H1 (cell line): ENCODE results near the gene SLC2A13. TPM values are rescaled to one million over a fixed set of nuclear protein-coding genes. Genes with fewer than 3 reads are reported as not detected.
"Not testable (repeated sequence)": the region's sequence is repeated elsewhere in the genome, so short reads cannot be mapped to it uniquely, and the experiment has no call there.

Experiments
- CTCF ChIA-PET: fragments of 300-600 bp; sonication (Branson Sonifier 250); formaldehyde crosslinking; loops from one replicate; lab custom pipeline; 2021; ENCODE audit not compliant: partially characterized antibody; lab: Charles Lee
- POLR2A ChIA-PET: fragments of 300-600 bp; sonication (Branson Sonifier 250); formaldehyde crosslinking; loops from one replicate; lab custom pipeline; 2021; ENCODE audit warnings: inconsistent platforms; ENCODE audit not compliant: partially characterized antibody; lab: Charles Lee
- DNase-seq, 2 experiments: peaks; one replicate each; pipeline versions ENCODE4 v3.0.0 to v3.0.0-alpha.2; 2010 to 2022; ENCODE audit warnings: low spot score in 2 of 2, low read depth in 1 of 2, mixed read lengths in 1 of 2
- FAIRE-seq: peaks from 2 replicates; lab custom pipeline; 2011; peaks lifted over from hg19 to GRCh38; lab: Jason Lieb, UNC
- H2AFZ ChIP-seq: 2 replicates; pipeline ENCODE4 v1.8.1; 2012; ENCODE audit warnings: low read length, inconsistent platforms
- H2AK5ac ChIP-seq: 2 replicates; pipeline ENCODE4 v1.6.1; 2013; ENCODE audit warnings: low read depth, low read length
- H2BK120ac ChIP-seq: replicated peaks from 2 replicates; pipeline ENCODE3; 2013; ENCODE audit warnings: low read depth, low read length, inconsistent platforms
- H2BK12ac ChIP-seq: 2 replicates; pipeline ENCODE4 v1.6.1; 2013; ENCODE audit warnings: low read depth, low read length
- H2BK15ac ChIP-seq: 2 replicates; pipeline ENCODE4 v1.6.1; 2013; ENCODE audit warnings: low read length
- H2BK20ac ChIP-seq: 2 replicates; pipeline ENCODE4 v1.6.1; 2013; ENCODE audit warnings: low read length
- H2BK5ac ChIP-seq: 2 replicates; pipeline ENCODE4 v1.6.1; 2013; ENCODE audit warnings: low read depth, low read length
- H3K14ac ChIP-seq: 2 replicates; pipeline ENCODE4 v1.6.1; 2013; ENCODE audit warnings: inconsistent platforms; ENCODE audit not compliant: insufficient read length
- H3K18ac ChIP-seq: 2 replicates; pipeline ENCODE4 v1.6.1; 2013; ENCODE audit warnings: low read length; ENCODE audit errors: extremely low read depth
- H3K23ac ChIP-seq: 2 replicates; pipeline ENCODE4 v1.6.1; 2013; ENCODE audit warnings: inconsistent platforms; ENCODE audit not compliant: insufficient read length
- H3K23me2 ChIP-seq: 2 replicates; pipeline ENCODE4 v1.6.1; 2013; ENCODE audit warnings: low read depth, low read length
- H3K27ac ChIP-seq: 2 replicates; pipeline ENCODE4 v1.6.1; 2011; ENCODE audit warnings: low read depth, low read length, inconsistent platforms
- H3K27me3 ChIP-seq, 4 experiments: replicated peaks in 1 of 4; 1 replicate in 1 of 4; 2 replicates in 3 of 4; pipeline versions ENCODE4 v1.6.1 to v1.8.1; 2011 to 2013; ENCODE audit warnings: low read length in 3 of 4, mild to moderate bottlenecking in 3 of 4, inconsistent platforms in 2 of 4, mixed read lengths in 2 of 4, moderate library complexity in 1 of 4; ENCODE audit not compliant: control insufficient read depth in 3 of 4, insufficient read depth in 3 of 4; ENCODE audit errors: extremely low read depth in 1 of 4
- H3K36me3 ChIP-seq, 4 experiments: 2 replicates each; pipeline versions ENCODE4 v1.6.1 to v1.8.1; 2011 to 2013; ENCODE audit warnings: mild to moderate bottlenecking in 4 of 4, low read length in 3 of 4, moderate library complexity in 2 of 4, control low read depth in 1 of 4, inconsistent platforms in 1 of 4; ENCODE audit not compliant: insufficient read depth in 4 of 4, control insufficient read depth in 2 of 4
- H3K4ac ChIP-seq: replicated peaks from 2 replicates; pipeline ENCODE3; 2013; ENCODE audit warnings: low read length, low read depth, mixed read lengths, inconsistent platforms; ENCODE audit not compliant: insufficient read length
- H3K4me1 ChIP-seq, 4 experiments: replicated peaks in 1 of 4; 1 replicate in 1 of 4; 2 replicates in 3 of 4; pipeline versions ENCODE4 v1.6.1 to v1.8.1; 2011 to 2013; ENCODE audit warnings: low read length in 3 of 4, inconsistent platforms in 2 of 4, mixed read lengths in 1 of 4; ENCODE audit not compliant: insufficient read depth in 4 of 4, control insufficient read depth in 3 of 4
- H3K4me2 ChIP-seq, 2 experiments: 2 replicates each; pipeline versions ENCODE4 v1.6.1 to v1.8.1; 2011 to 2013; ENCODE audit warnings: low read depth in 2 of 2, low read length in 2 of 2, control low read depth in 1 of 2, inconsistent platforms in 1 of 2, mild to moderate bottlenecking in 1 of 2; ENCODE audit not compliant: insufficient read depth in 1 of 2
- H3K4me3 ChIP-seq, 4 experiments: fragments of 200-600, 300-600 bp in 1 of 4; sonication (generic), shearing (Covaris generic), sonication (Bioruptor Twin) in 1 of 4; 2 replicates each; pipeline versions ENCODE4 v1.5.1 to v1.8.1; 2011 to 2016; ENCODE audit warnings: low read length in 4 of 4, low read depth in 3 of 4, control low read depth in 2 of 4, inconsistent platforms in 2 of 4, mild to moderate bottlenecking in 2 of 4, mixed read lengths in 1 of 4, moderate library complexity in 1 of 4; ENCODE audit not compliant: insufficient read depth in 2 of 4; ENCODE audit errors: extremely low read depth in 1 of 4
- H3K56ac ChIP-seq: replicated peaks from 2 replicates; pipeline ENCODE3; 2013; ENCODE audit warnings: low read depth, mild to moderate bottlenecking, mixed read lengths, low read length, inconsistent platforms; ENCODE audit not compliant: insufficient read length
- H3K79me1 ChIP-seq: 2 replicates; pipeline ENCODE4 v1.6.1; 2013; ENCODE audit warnings: low read depth, low read length, control low read depth
- H3K79me2 ChIP-seq, 2 experiments: 2 replicates each; pipeline versions ENCODE4 v1.6.1 to v1.8.1; 2012 to 2013; ENCODE audit warnings: low read length in 2 of 2, mild to moderate bottlenecking in 2 of 2, inconsistent platforms in 1 of 2; ENCODE audit not compliant: insufficient read depth in 2 of 2, control insufficient read depth in 1 of 2
- H3K9ac ChIP-seq, 4 experiments: replicated peaks in 1 of 4; 1 replicate in 1 of 4; 2 replicates in 3 of 4; pipeline versions ENCODE4 v1.6.1 to v1.8.1; 2011 to 2013; ENCODE audit warnings: low read depth in 3 of 4, low read length in 3 of 4, control low read depth in 2 of 4, mild to moderate bottlenecking in 2 of 4, moderate library complexity in 2 of 4, inconsistent platforms in 1 of 4; ENCODE audit errors: extremely low read depth in 1 of 4
- H3K9me3 ChIP-seq, 2 experiments: 2 replicates each; pipeline versions ENCODE4 v1.6.1 to v1.8.1; 2012 to 2013; ENCODE audit warnings: mild to moderate bottlenecking in 2 of 2, moderate library complexity in 2 of 2, control low read depth in 1 of 2, inconsistent platforms in 1 of 2, low read depth in 1 of 2, low read length in 1 of 2, mixed read lengths in 1 of 2; ENCODE audit not compliant: insufficient read depth in 2 of 2
- H4K20me1 ChIP-seq, 2 experiments: replicated peaks in 1 of 2; 2 replicates each; pipeline versions ENCODE3 to v1.8.1; 2011 to 2013; ENCODE audit warnings: inconsistent platforms in 2 of 2, low read length in 2 of 2, mild to moderate bottlenecking in 1 of 2; ENCODE audit not compliant: insufficient read depth in 2 of 2, control insufficient read depth in 1 of 2
- H4K5ac ChIP-seq: 2 replicates; pipeline ENCODE4 v1.6.1; 2013; ENCODE audit warnings: low read length, low read depth, mixed read lengths, inconsistent platforms; ENCODE audit not compliant: insufficient read length
- H4K8ac ChIP-seq: 2 replicates; pipeline ENCODE4 v1.8.0; 2013; ENCODE audit warnings: mild to moderate bottlenecking, moderate library complexity, low read length, inconsistent platforms; ENCODE audit not compliant: insufficient read depth; ENCODE audit errors: extremely low read depth
- H4K91ac ChIP-seq: replicated peaks from 2 replicates; pipeline ENCODE3; 2013; ENCODE audit warnings: low read length, mixed read lengths, inconsistent platforms; ENCODE audit not compliant: insufficient read length
- WGBS, 2 experiments: shearing (Covaris generic) in 1 of 2; methylation state at CpG; one replicate each; pipeline versions ENCODE4 v1.1.6 to v1.1.7; 2013 to 2015; ENCODE audit warnings: low lambda C conversion rate in 2 of 2, mixed read lengths in 2 of 2, inconsistent platforms in 1 of 2, low coverage in 1 of 2, missing lambda C conversion rate in 1 of 2; ENCODE audit not compliant: insufficient replicate concordance in 2 of 2, insufficient coverage in 1 of 2, insufficient read length in 1 of 2; ENCODE audit errors: extremely low coverage in 1 of 2, missing lambda C conversion rate in 1 of 2; 5-methylcytosine and 5-hydroxymethylcytosine counted together
- polyA plus RNA-seq, 7 experiments: library from polyadenylated mRNA; depleted of rRNA in 3 of 7; stranded (reverse) in 5 of 7; unstranded in 2 of 7; fragments of >200 nt in 5 of 7; fragments of 200-250 nt in 2 of 7; gene quantifications; 1 replicate in 5 of 7; 2 replicates in 1 of 7; 4 replicates in 1 of 7; pipeline versions ENCODE4 v1.2.1 to v1.2.3, GENCODE V29; 2011 to 2013; ENCODE audit warnings: missing spikeins in 2 of 7, mixed read lengths in 2 of 7
- total RNA-seq: library from RNA; stranded (reverse); fragmentation: NEBNext Ultra II Directional; extraction: Animal tissue kit (Norgen Biotek cat#: 25700); gene quantifications from 2 replicates; pipeline ENCODE4 v1.2.1, GENCODE V29; 2021

The SLC2A13 gene
- total and polyA plus RNA-seq, 2 of the 8 experiments (the other 6 are each of a cell fraction or from before 2014, with no cell fraction given): 2.8 to 9.6 TPM

GRCh38 chr12:39893388-39893787 lies 212.5 kb downstream of the SLC2A13 start:
- H4K8ac ChIP-seq, H3K27ac ChIP-seq, H2BK12ac ChIP-seq, H3K79me2 ChIP-seq, H3K23ac ChIP-seq, DNase-seq, H3K4me1 ChIP-seq, POLR2A ChIA-PET, H2BK120ac ChIP-seq, H3K27me3 ChIP-seq, H4K5ac ChIP-seq, H3K9ac ChIP-seq, H3K4me3 ChIP-seq, CTCF ChIA-PET, FAIRE-seq, H3K56ac ChIP-seq, H2AFZ ChIP-seq, H4K91ac ChIP-seq, H3K9me3 ChIP-seq, H4K20me1 ChIP-seq, H3K14ac ChIP-seq, H3K18ac ChIP-seq, H3K4ac ChIP-seq, H2BK15ac ChIP-seq, H2BK20ac ChIP-seq, H3K4me2 ChIP-seq, H3K36me3 ChIP-seq, H2AK5ac ChIP-seq, H2BK5ac ChIP-seq, H3K23me2 ChIP-seq, H3K79me1 ChIP-seq: not testable (repeated sequence)
- 93% methylated on average over 6 of the region's 6 CpGs; no CpG with 5 or more reads in 1 of the 2 experiments for WGBS, 2 experiments
